Measurements from ENCODE around the gene BEGAIN.

The BEGAIN gene

GRCh38 chr14:100545359-100545758 is 41.9 kb downstream of the BEGAIN start:
- no peak overlapping the region for H3K4me3 ChIP-seq (replicated peaks; ENCODE audit: low read depth, low read length)
- TF ChIP-seq CTCF (IDR thresholded peaks at IDR 0.05; ENCODE audit: low read depth, low read length, missing control alignments) = no peak
- no peak for DNase-seq (ENCODE audit: extremely low read depth, low read depth)

GRCh38 chr14:100544506-100545141 is 42.6 kb downstream of the BEGAIN start:
- TF ChIP-seq CTCF (IDR thresholded peaks at IDR 0.05; ENCODE audit: low read depth, low read length, missing control alignments) = no peak
- no peak overlapping the region for H3K4me3 ChIP-seq (replicated peaks; ENCODE audit: low read depth, low read length)
- no peak for DNase-seq (ENCODE audit: extremely low read depth, low read depth)

- no peak overlapping the region for H3K4me3 ChIP-seq (replicated peaks; ENCODE audit: low read depth, low read length)
- no peak for TF ChIP-seq CTCF (IDR thresholded peaks at IDR 0.05; ENCODE audit: low read depth, low read length, missing control alignments)
- no peak for DNase-seq (ENCODE audit: extremely low read depth, low read depth)
Observed at GRCh38 chr14:100543471-100544455, 43.5 kb downstream of the BEGAIN start.

GRCh38 chr14:100542619-100543205 is 44.5 kb downstream of the BEGAIN start:
- no peak for TF ChIP-seq CTCF (IDR thresholded peaks at IDR 0.05; ENCODE audit: low read depth, low read length, missing control alignments)
- H3K4me3 ChIP-seq (replicated peaks; ENCODE audit: low read depth, low read length) = no peak overlapping the region
- no peak for DNase-seq (ENCODE audit: extremely low read depth, low read depth)

- TF ChIP-seq CTCF (IDR thresholded peaks at IDR 0.05; ENCODE audit: low read depth, low read length, missing control alignments) = no peak
- no peak for DNase-seq (ENCODE audit: extremely low read depth, low read depth)
- no peak overlapping the region for H3K4me3 ChIP-seq (replicated peaks; ENCODE audit: low read depth, low read length)
Observed at GRCh38 chr14:100541621-100542560, 45.3 kb downstream of the BEGAIN start.
